ENCODE results near the gene ATOX1.

Gene ATOX1

DNA sequence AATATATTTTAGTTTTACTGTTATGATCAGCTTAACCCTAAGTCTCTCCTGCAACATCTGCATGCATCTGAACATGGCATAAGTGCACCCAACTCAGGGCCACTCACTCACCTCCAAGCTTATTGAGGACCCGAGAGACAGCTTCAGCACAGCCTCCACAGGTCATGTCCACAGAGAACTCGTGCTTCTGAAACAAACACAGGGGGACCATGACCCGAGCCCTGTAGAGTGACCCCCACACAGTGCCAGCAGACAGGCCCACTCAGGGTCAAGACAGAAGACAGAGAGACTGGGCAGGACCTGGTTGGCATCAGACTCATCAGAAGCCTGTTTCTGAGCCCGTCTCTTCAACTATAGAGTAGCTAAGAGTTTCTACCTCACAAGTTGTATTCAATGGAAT is 6.8 kb downstream of the ATOX1 start:
- no peak overlapping the region for H3K4me3 ChIP-seq (ENCODE audit: control insufficient read depth, low read depth, low read length)
- TF ChIP-seq, protein P1, sequence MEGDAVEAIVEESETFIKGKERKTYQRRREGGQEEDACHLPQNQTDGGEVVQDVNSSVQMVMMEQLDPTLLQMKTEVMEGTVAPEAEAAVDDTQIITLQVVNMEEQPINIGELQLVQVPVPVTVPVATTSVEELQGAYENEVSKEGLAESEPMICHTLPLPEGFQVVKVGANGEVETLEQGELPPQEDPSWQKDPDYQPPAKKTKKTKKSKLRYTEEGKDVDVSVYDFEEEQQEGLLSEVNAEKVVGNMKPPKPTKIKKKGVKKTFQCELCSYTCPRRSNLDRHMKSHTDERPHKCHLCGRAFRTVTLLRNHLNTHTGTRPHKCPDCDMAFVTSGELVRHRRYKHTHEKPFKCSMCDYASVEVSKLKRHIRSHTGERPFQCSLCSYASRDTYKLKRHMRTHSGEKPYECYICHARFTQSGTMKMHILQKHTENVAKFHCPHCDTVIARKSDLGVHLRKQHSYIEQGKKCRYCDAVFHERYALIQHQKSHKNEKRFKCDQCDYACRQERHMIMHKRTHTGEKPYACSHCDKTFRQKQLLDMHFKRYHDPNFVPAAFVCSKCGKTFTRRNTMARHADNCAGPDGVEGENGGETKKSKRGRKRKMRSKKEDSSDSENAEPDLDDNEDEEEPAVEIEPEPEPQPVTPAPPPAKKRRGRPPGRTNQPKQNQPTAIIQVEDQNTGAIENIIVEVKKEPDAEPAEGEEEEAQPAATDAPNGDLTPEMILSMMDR (IDR thresholded peaks at IDR 0.05; ENCODE audit: control insufficient read depth, insufficient read depth, low read depth, low read length, missing control alignments), result no peak
- no peak for DNase-seq (ENCODE audit: low read depth)

DNA sequence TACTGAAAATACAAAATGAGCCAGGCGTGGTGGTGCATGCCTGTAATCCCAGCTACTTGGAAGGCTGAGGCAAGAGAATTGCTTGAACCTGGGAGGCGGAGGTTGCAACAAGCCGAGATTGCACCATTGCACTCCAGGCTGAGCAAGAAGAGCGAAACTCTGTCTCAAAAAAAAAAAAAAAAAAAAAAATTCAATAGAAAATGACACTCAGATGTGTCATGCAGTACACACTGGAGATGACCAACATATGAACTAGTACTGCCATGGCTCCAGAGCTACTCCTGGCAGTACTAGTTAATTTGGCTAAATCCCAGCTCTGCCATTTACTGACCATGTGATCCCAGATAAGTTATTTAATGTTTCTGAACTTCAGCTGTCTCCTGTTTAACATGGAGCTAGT is 7.3 kb downstream of the ATOX1 start:
- DNase-seq (ENCODE audit: low read depth), result peak; percentile 65
- TF ChIP-seq, protein P1 (IDR thresholded peaks at IDR 0.05; ENCODE audit: control insufficient read depth, insufficient read depth, low read depth, low read length, missing control alignments), result no peak
- H3K4me3 ChIP-seq (ENCODE audit: control insufficient read depth, low read depth, low read length), result no peak overlapping the region

DNA sequence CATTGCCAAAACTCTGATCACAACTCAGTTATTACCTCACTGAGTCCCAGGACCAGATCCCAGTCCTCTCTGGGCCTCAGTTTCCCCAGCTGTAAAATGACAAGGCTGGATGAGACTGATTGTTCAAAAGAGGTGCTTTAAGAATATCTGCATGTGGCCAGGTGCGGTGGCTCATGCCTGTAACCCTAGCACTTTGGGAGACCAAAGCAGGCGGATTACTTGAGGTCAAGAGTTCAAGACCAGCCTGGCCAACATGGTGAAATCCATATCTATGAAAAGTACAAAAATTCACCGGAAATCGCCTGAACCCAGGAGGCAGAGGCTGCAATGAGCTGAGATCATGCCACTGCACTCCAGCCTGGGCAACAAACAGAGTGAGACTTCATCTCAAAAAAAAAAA is 8.3 kb downstream of the ATOX1 start:
- TF ChIP-seq, protein P1 (IDR thresholded peaks at IDR 0.05; ENCODE audit: control insufficient read depth, insufficient read depth, low read depth, low read length, missing control alignments), result no peak
- DNase-seq (ENCODE audit: low read depth), result no peak
- H3K4me3 ChIP-seq (ENCODE audit: control insufficient read depth, low read depth, low read length), result no peak overlapping the region

DNA sequence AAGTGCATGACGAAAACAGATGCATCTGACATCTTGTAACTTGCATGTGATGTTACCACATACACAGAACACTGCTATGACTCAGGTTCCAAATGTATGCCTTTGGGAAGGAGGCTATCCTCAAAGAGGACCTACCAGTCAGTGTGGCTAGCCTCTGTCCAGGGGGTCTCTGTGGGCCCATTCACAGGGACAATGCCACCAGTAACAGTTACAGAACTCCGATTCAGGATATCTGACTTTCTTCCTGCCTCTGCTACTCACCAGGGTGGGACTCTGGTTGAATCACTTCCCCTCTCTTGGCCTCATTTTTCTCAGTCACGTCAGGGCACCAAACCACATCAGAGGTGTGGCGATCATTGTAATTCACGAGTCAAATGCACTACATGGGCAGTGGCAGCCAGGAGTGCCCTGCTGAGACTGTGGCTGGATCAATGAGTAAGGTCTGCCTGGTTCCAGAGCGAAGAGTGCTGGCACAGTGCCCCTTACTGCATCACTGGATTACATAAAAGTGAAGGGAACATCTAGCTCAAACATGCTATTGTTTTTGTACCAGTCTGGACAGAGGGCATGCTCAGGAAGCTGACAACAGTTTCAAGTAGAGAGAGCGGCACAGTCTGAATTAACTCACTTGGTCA is 13.2 kb downstream of the ATOX1 start:
- TF ChIP-seq, protein P1 (IDR thresholded peaks at IDR 0.05; ENCODE audit: control insufficient read depth, insufficient read depth, low read depth, low read length, missing control alignments), result no peak
- no peak overlapping the region for H3K4me3 ChIP-seq (ENCODE audit: control insufficient read depth, low read depth, low read length)
- DNase-seq (ENCODE audit: low read depth), result peak; percentile 73

DNA sequence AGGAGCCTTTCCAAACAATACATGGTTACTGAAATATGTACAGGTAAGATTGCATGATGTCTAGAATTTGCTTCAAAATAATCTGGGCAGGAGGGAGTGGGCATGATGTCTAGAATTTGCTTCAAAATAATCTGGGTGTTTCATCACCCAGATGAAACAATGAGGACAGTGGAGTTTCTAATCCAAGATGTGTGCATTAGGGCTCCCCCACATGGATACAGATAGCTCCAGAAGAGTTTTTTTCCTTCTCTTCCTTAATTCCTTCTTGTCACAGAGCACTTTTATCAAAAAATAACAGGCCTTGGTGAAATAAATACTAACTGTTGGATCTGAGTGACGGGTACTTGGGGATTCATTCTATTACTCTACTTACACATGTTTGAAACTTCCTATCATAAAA is 14.9 kb downstream of the ATOX1 start:
- TF ChIP-seq, protein P1 (IDR thresholded peaks at IDR 0.05; ENCODE audit: control insufficient read depth, insufficient read depth, low read depth, low read length, missing control alignments), result no peak
- H3K4me3 ChIP-seq (ENCODE audit: control insufficient read depth, low read depth, low read length), result no peak overlapping the region
- DNase-seq (ENCODE audit: low read depth), result no peak

DNA sequence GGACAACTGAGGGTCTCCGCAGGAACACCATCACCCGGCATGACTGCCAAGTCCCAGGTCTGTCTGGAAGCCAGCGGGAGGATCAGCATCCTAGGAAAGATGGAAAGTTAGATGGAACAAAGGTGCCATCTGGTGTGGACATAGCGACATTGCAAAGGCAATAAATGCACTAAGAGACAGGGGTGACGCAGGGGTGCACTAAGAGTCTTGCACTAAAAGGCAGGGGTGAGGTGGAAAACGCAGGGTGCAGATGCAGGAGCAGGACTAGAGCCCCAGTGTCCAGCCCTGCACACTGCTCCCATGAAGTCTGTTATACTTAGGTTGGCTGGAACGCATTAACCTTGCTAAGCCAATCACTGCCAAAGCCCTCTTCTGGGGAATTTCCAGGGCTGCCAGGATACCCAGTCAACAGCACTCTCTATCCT is 15.5 kb downstream of the ATOX1 start:
- H3K4me3 ChIP-seq (ENCODE audit: control insufficient read depth, low read depth, low read length), result no peak overlapping the region
- no peak for DNase-seq (ENCODE audit: low read depth)
- TF ChIP-seq, protein P1 (IDR thresholded peaks at IDR 0.05; ENCODE audit: control insufficient read depth, insufficient read depth, low read depth, low read length, missing control alignments), result peak; percentile 75

All from AG09309 (cell line).